ENCODE results near the gene ADCYAP1R1. TPM values are rescaled to one million over a fixed set of nuclear protein-coding genes. Genes with fewer than 3 reads are reported as not detected.

The ADCYAP1R1 gene
- total RNA-seq, 6 experiments from 2014 or later, result 0.05 to 0.37 (median 0.29) TPM

DNA sequence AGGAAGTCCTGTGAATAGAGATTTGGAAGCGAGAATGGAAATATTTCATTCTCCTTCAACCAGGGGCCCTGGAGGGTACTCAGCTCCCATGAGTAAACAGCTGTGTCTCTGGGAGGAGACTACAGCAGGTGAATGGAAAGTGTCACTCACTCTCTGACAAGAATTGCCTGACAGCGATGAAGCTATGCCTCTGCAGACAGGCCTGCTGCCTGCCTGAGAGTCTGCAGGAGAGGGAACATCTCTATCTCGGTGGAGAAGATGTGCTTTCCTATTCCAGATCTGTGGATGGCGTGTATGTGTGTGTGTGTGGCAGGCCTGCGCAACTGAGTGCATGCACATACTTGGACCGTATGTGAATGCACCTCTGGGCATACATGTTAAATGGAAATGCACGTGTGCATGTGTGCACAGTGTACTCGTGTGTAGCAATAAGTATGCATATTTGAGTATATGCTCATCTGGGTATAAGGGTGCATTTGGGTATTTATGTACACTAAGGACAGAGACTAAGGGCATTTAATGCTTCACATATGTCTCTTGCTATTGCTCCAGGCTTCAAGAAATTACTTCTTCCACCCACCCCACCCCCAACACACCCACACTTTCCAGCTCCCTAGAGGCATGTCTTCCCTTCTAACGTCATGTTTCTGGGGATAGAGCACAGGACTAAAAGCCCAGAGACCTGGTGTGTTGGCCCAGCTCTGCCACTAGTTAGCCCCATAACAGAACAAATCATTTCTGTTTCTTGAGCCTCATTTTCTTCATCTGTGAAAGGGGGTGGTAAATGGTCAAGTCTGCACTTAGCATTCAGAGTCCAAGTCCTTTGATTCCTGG is 4.6 kb upstream of the ADCYAP1R1 start:
- intact Hi-C loops (cut with DNase I), result no loop called here
- WGBS (ENCODE audit: insufficient coverage, low coverage, low lambda C conversion rate, missing lambda C conversion rate), result 48% methylated on average over 3 of the region's 9 CpGs
- DNase-seq, result no peak
- Histone ChIP-seq H3K27me3 (no peaks in the 10 kb centered on the region), H3K4me3 (no peak overlapping the region), H3K9me3 (no peaks in the 10 kb centered on the region), H3K36me3 (no peaks in the 10 kb centered on the region), H3K4me1 (no peaks in the 10 kb centered on the region), H3K27ac (no peak overlapping the region)
- ATAC-seq, result no peak
- no peak for TF ChIP-seq CTCF (IDR thresholded peaks at IDR 0.05)
- TF ChIP-seq POLR2A (IDR thresholded peaks at IDR 0.05), result no peak

DNA sequence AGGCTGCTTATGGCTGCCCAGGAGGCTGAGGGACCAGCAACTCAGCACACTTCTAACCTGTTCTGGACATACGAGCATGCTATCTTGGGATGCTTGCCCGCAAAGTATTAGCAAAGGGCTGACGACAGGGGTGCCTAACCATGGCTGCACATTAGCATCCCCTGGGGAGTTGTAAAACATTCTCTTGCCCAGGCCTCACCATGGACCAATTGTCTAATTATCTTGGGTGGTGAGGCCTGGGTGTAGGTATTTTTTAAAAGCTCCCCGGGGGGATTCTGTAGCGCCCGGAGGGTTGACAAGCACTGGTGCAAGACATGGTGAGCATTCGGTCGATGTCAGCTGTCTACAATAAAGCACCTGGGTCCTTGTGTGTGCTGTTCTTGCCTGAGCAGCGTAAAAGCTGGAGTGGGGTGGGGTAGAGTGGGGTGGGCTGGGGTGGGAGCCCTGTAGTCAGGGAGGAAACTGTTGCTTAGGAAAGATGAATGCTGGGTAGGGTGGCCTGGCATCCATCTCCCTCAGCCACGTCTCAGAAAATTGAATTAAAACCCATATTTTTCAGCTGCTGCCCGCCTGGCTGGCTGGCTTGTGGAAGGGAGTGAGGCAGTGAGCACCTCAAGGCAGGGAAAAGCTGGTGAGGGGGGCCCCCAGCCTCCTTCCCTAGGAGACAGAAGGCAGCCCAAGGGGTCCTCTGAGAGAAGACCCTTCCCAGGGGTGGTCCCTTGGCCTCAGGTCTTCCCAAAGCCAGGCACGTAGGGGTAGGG is 2.9 kb upstream of the ADCYAP1R1 start:
- Histone ChIP-seq H3K4me1 (no peaks in the 10 kb centered on the region), H3K4me3 (no peak overlapping the region), H3K27me3 (peaks cover 0 to 6% of the 10 kb centered on the region in 2 donors), H3K9me3 (no peaks in the 10 kb centered on the region), H3K27ac (no peak overlapping the region), H3K36me3 (no peaks in the 10 kb centered on the region)
- intact Hi-C loops (cut with DNase I), result no loop called here
- DNase-seq (no peak), ATAC-seq (no peak)
- TF ChIP-seq CTCF (IDR thresholded peaks at IDR 0.05), result no peak
- 84% methylated on average over 6 of the region's 12 CpGs for WGBS (ENCODE audit: insufficient coverage, low coverage, low lambda C conversion rate, missing lambda C conversion rate)

GRCh38 chr7:31052487-31052840 is 356 bp downstream of the ADCYAP1R1 start:
- Histone ChIP-seq H3K4me1 (no peaks in the 10 kb centered on the region), H3K27me3 (peaks cover 0 to 6% of the 10 kb centered on the region in 2 donors), H3K27ac (no peak overlapping the region), H3K36me3 (no peaks in the 10 kb centered on the region), H3K4me3 (peak overlapping the region in 1 of 3 donors; percentile 10), H3K9me3 (no peaks in the 10 kb centered on the region)
- intact Hi-C loops (cut with DNase I), result no loop called here
- no peak for TF ChIP-seq POLR2A (IDR thresholded peaks at IDR 0.05)
- TF ChIP-seq CTCF (IDR thresholded peaks at IDR 0.05), result no peak
- no peak for ATAC-seq
- DNase-seq, result no peak
- WGBS (ENCODE audit: insufficient coverage, low coverage, low lambda C conversion rate, missing lambda C conversion rate), result no CpG with 5 or more reads among the region's 52 CpGs

DNA sequence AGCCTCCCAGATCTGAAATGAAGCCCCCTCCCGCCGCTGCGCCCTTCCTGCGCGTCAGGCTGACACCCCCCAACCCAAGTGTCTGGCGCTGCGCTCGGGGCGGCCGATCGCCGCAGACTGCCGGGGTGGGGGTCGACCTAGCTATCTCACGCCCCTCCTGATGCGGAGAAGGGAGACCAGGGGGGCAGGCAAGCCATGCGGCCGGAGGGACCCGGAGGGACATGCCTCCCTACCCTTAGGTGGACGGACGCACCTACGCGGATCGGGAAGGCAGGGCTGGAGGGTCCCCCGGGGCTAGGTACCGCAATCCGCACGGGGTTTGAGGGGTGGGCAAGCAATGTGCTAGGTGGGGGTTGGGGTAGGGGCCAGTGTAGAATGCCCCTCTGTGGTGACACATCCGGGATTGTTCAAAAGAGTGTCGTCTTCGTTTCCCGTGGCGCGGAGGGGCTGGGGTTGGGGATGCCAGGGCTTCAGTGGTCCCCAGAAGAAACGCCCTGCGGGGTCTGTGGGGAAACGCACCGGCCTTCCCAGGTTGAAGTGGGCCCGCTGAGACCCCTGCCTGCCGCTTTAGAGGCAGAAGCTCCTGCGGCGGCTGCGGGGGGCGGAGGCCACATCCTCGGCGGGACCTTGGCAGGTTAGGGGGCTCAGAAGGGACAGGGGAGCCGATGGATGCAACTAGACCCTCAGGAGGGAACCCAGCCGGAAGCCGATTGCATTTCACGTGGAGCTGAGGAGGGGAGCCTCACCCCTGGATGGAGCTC is 913 bp downstream of the ADCYAP1R1 start:
- no peak for DNase-seq
- Histone ChIP-seq H3K36me3 (no peaks in the 10 kb centered on the region), H3K4me3 (no peak overlapping the region), H3K27ac (no peak overlapping the region), H3K9me3 (no peaks in the 10 kb centered on the region), H3K27me3 (peaks cover 0 to 6% of the 10 kb centered on the region in 2 donors), H3K4me1 (no peaks in the 10 kb centered on the region)
- intact Hi-C loops (cut with DNase I), result no loop called here
- no peak for ATAC-seq
- no peak for TF ChIP-seq POLR2A (IDR thresholded peaks at IDR 0.05)
- TF ChIP-seq CTCF (IDR thresholded peaks at IDR 0.05), result no peak
- WGBS (ENCODE audit: insufficient coverage, low coverage, low lambda C conversion rate, missing lambda C conversion rate), result 2% methylated on average over 29 of the region's 50 CpGs

Measured in right lobe of liver (tissue), 6 donors.